ENCODE measurements around the gene STXBP2.

The STXBP2 gene

DNA sequence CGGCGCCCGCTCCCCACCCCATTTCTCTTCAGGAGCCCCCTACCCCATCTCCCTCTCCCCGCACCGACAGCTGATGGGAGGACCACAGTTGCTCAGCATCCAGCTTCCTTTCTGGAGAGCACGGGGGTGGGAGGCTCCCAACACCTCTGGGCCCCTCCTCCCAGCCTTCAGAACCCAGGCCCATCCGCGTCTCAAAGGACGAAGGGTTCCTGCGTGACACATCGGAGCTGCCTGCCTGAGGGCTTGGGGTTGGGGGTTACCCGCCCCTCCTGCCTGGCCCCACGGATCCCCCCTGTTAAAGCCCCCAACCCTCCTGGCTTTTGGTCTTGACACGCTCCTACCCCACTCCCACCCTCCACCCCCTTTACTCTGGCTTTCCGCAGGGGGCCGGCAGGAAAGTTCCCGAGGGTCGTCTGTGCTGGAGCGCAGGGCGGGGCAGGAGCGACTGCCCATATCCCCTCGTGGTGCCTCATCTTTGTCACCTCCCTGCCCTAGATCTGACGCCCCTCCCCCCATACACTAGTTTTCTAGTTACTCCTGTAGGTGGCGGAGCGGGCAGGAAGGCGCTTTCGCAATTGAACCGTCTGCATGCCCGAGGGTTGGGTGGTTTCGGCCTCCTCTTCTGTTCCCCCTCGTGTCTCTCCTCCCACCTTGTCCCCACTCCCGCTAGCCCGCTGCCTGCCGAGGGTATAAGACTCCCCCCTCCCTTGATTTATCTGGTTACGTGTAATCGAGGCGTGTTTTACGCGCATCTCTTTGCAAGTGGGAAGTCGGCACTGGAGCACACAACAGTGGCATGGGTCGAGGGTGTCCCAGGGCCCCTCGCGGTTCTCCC is 44.6 kb downstream of the STXBP2 start:
- DNase-seq = peak; percentile 60

GRCh38 chr19:7682175-7682855 is 45.4 kb downstream of the STXBP2 start:
- no peak for DNase-seq

DNA sequence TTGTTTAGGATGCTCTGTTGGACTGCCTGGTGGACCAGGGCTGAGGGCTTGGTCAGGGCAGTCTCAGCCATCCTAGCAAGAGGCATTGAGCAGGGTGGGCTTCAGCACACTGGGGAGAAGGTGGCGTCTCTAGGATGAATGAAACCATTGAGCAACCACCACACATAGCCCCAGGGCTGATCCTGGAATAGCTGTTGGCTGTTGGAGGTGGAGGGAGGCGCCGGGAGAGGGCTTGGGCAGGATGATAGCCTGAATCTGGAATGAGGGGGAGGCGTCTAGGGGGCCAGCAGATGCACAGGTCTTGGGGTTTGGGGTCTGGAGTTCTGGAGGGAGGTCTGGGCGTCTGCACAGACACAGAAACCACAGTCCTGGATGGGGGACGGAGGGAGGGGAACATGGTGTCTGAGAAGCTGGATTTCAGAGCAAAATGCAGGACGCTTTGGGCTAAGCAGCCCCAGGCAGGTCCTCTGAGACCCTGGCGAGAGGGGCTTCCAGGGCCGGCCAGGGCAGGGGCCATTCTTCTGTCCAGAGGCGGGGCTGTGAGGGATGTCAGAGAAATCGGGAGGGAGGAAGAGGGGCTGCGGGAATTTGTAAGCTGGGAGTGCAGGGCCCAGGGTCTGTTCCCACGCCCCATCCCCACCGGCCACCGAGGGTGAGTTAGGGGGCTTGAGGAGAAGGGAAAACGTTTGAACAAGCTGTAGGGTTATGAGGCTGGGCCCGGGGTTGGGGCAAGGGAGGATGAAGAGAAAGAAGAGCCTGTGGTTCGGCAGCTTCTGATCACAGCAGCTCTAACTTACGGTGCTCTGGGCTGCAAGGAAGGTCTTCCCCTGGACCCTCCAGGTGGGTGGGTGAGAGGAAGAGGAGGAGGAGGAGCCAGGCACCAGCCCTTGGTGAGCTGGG is 48.9 kb downstream of the STXBP2 start:
- DNase-seq = no peak

GRCh38 chr19:7687177-7687576 is 50.3 kb downstream of the STXBP2 start:
- DNase-seq = no peak

DNA sequence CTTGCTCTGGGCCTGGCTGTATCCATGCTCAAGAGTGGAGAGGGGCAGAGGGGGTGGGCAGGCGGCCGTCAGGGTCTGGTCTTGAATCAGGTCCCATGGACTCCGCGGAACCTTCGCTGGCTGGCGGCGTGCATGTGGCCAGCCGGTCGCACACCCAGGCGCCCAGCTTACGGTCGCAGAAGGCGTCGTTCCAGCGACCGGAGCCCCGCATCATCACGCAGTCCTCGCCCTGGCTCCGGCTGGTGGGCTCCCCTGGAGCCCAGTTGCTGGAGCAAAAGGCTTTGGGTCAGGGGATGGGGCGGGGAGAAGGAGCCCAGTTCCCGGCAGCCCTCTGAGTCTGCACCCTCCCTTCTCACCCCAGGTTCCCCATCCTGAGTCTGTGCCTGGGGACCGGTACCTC is 52.3 kb downstream of the STXBP2 start:
- DNase-seq = no peak

GRCh38 chr19:7690779-7691258 is 53.9 kb downstream of the STXBP2 start:
- DNase-seq = no peak

DNA sequence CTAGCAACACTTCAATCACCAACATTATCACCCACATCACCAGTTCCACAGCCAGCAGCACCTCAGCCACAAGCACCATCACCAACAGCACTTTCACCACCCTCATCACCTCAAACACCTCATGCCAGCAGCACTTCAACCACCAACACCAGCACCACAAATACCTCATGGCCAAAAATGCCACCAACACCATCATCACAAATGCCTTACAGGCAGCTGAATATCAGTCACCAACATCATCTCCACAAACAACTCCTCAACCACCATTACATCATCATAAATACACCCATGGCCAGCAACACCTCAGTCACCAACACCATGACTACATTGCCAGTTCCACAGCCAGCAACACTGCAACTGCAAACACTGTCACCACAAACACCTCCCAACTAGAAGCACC is 54.6 kb downstream of the STXBP2 start:
- no peak for DNase-seq

- DNase-seq = no peak
Measured at GRCh38 chr19:7692417-7693088, 55.6 kb downstream of the STXBP2 start.

DNA sequence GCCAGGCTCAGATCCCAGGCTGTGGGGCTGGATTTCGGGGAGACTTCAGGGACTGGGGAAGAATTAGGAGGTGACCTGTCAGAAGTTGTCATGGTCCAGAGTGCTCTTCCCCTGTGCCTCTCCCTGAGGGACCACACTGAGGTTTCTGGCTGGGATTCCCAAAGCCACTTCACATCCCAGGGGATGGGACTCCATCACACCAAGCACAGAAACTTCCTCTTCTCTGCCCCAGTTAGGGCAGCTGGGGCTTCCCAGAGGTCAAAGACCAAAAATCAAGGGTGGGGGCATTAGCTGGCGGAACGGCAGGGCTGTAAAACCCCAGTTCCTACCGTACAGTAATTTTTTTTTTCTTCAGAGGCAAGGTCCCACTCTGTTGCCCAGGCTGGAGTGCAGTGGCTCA is 57.6 kb downstream of the STXBP2 start:
- no peak for DNase-seq

All from NCI-H1048 (cell line).